ENCODE results near the gene PCDHA4. TPM values are rescaled to one million over a fixed set of nuclear protein-coding genes. Genes with fewer than 3 reads are reported as not detected.

The PCDHA4 gene
- total RNA-seq, 1 donor, result 0.43 TPM

DNA sequence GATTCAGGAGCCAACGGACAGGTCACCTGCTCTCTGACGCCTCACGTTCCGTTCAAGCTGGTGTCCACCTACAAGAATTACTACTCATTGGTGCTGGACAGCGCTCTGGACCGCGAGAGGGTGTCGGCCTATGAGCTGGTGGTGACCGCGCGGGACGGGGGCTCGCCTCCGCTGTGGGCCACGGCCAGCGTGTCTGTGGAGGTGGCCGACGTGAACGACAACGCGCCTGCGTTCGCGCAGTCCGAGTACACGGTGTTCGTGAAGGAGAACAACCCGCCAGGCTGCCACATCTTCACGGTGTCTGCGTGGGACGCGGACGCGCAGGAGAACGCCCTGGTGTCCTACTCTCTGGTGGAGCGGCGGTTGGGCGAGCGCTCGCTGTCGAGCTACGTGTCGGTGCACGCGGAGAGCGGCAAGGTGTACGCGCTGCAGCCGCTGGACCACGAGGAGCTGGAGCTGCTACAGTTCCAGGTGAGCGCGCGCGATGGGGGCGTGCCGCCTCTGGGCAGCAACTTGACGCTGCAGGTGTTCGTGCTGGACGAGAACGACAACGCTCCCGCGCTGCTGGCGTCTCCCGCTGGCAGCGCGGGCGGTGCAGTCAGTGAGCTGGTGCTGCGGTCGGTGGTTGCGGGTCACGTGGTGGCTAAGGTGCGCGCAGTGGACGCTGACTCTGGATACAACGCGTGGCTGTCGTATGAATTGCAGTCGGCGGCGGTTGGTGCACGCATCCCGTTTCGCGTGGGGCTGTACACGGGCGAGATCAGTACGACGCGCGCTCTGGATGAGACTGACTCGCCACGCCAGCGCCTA lies 50.5 kb downstream of the PCDHA4 start:
- H3K4me3 ChIP-seq (ENCODE audit: low read depth, low read length), result no peak overlapping the region
- DNase-seq (ENCODE audit: low read depth), result no peak
- TF ChIP-seq CTCF (IDR thresholded peaks at IDR 0.05; ENCODE audit: insufficient read depth, low read depth, low read length), result no peak

DNA sequence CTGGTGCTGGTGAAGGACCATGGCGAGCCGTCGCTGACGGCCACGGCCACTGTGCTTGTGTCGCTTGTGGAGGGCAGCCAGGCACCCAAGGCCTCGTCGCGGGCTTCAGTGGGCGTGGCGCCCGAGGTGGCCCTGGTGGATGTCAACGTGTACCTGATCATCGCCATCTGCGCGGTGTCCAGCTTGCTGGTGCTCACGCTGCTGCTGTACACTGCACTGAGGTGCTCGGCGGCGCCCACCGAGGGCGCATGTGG lies 51.0 kb downstream of the PCDHA4 start:
- no peak for DNase-seq (ENCODE audit: low read depth)
- no peak for TF ChIP-seq CTCF (IDR thresholded peaks at IDR 0.05; ENCODE audit: insufficient read depth, low read depth, low read length)
- H3K4me3 ChIP-seq (ENCODE audit: low read depth, low read length), result no peak overlapping the region

GRCh38 chr5:140862441-140863295 lies 55.8 kb downstream of the PCDHA4 start:
- H3K4me3 ChIP-seq (ENCODE audit: low read depth, low read length), result no peak overlapping the region
- TF ChIP-seq CTCF (IDR thresholded peaks at IDR 0.05; ENCODE audit: insufficient read depth, low read depth, low read length), result no peak
- DNase-seq (ENCODE audit: low read depth), result no peak

Other genes starting within 250 kb of the PCDHA4 start
- 40.6 and 53.1 TPM in 2 replicates for gene SRA1, start 249.6 kb upstream of the PCDHA4 start, total RNA-seq
- gene APBB3, start 242.5 kb upstream of the PCDHA4 start, total RNA-seq, result 11.9 and 14.7 TPM in 2 replicates
- 11.9 and 13.8 TPM in 2 replicates for gene SLC35A4, start 242.2 kb upstream of the PCDHA4 start, total RNA-seq
- gene CD14, start 173.9 kb upstream of the PCDHA4 start, total RNA-seq, result 0.97 and 2.2 TPM in 2 replicates
- 7.7 and 8.6 TPM in 2 replicates for gene TMCO6, start 167.6 kb upstream of the PCDHA4 start, total RNA-seq
- gene NDUFA2, start 159.4 kb upstream of the PCDHA4 start, total RNA-seq, result 36.7 and 39.7 TPM in 2 replicates
- 65.6 and 71.2 TPM in 2 replicates for gene IK, start 159.2 kb upstream of the PCDHA4 start, total RNA-seq
- gene WDR55, start 142.2 kb upstream of the PCDHA4 start, total RNA-seq, result 30.9 and 41.5 TPM in 2 replicates
- gene DND1, start 133.5 kb upstream of the PCDHA4 start, total RNA-seq, result 0.32 TPM in 1 of 2 replicates, not detected in the other
- 52.2 and 56.4 TPM in 2 replicates for gene HARS1, start 115.7 kb upstream of the PCDHA4 start, total RNA-seq
- 29.6 and 32.0 TPM in 2 replicates for gene HARS2, start 115.6 kb upstream of the PCDHA4 start, total RNA-seq
- gene ZMAT2, start 106.6 kb upstream of the PCDHA4 start, total RNA-seq, result 35.1 and 47.1 TPM in 2 replicates
- under 0.01 TPM in 1 of 2 replicates, not detected in the other for gene PCDHA1, start 20.9 kb upstream of the PCDHA4 start, total RNA-seq
- under 0.01 TPM in 2 replicates for gene PCDHA2, start 12.2 kb upstream of the PCDHA4 start, total RNA-seq
- under 0.01 and 0.32 TPM in 2 replicates for gene PCDHA3, start 6.0 kb upstream of the PCDHA4 start, total RNA-seq
- under 0.01 TPM in 2 replicates for gene PCDHA5, start 14.5 kb downstream of the PCDHA4 start, total RNA-seq
- under 0.01 and 0.43 TPM in 2 replicates for gene PCDHA6, start 20.9 kb downstream of the PCDHA4 start, total RNA-seq
- gene PCDHA7, start 27.2 kb downstream of the PCDHA4 start, total RNA-seq, result 0.32 and 0.86 TPM in 2 replicates
- gene PCDHA8, start 34.1 kb downstream of the PCDHA4 start, total RNA-seq, result under 0.01 TPM in 2 replicates
- under 0.01 TPM in 2 replicates for gene PCDHA9, start 41.3 kb downstream of the PCDHA4 start, total RNA-seq
- gene PCDHA10, start 48.8 kb downstream of the PCDHA4 start, total RNA-seq, result under 0.01 TPM in 2 replicates
- gene PCDHA11, start 61.9 kb downstream of the PCDHA4 start, total RNA-seq, result under 0.01 TPM in 2 replicates
- under 0.01 TPM in 2 replicates for gene PCDHA12, start 68.2 kb downstream of the PCDHA4 start, total RNA-seq
- gene PCDHA13, start 75.1 kb downstream of the PCDHA4 start, total RNA-seq, result under 0.01 TPM in 2 replicates
- under 0.01 TPM in 2 replicates for gene PCDHAC1, start 119.2 kb downstream of the PCDHA4 start, total RNA-seq
- gene PCDHAC2, start 159.4 kb downstream of the PCDHA4 start, total RNA-seq, result under 0.01 TPM in 2 replicates
- not detected in 2 replicates for gene PCDHB1, start 244.3 kb downstream of the PCDHA4 start, total RNA-seq